Measurements from ENCODE around the gene KCTD2. TPM values are rescaled to one million over a fixed set of nuclear protein-coding genes. Genes with fewer than 3 reads are reported as not detected.

Gene KCTD2
- total and polyA plus RNA-seq, 9 of the 15 experiments (the other 6 are each of a cell fraction or from before 2014, with no cell fraction given) = 1.7 to 32.9 (median 15.8) TPM

GRCh38 chr17:75012346-75013091 lies 34.5 kb upstream of the KCTD2 start, which contains the start of gene MRPL58 (continued):
- TF ChIP-seq USF2 (CRISPR knock-in tag; IDR thresholded peaks at IDR 0.05) (no peak), LEF1 (IDR thresholded peaks at IDR 0.05) (0 out of 2 replicates have a peak, but pooled peaks have one; percentile 15), ILF3 (IDR thresholded peaks at IDR 0.05; ENCODE audit: borderline replicate concordance) (no peak), HOMEZ (CRISPR knock-in tag; IDR thresholded peaks at IDR 0.05) (no peak), ZSCAN29 (IDR thresholded peaks at IDR 0.05) (no peak), RBBP5 (IDR thresholded peaks at IDR 0.05; ENCODE audit: borderline replicate concordance, insufficient read depth, low read length, poor library complexity, severe bottlenecking) (peak; percentile 93), GABPA (tag; conservative IDR thresholded peaks at IDR 0.05; ENCODE audit: low read depth) (peak; percentile 99), ELF2 (CRISPR knock-in tag; IDR thresholded peaks at IDR 0.05) (no peak), ELK1 (CRISPR knock-in tag; IDR thresholded peaks at IDR 0.05) (no peak), FOXK2 (conservative IDR thresholded peaks at IDR 0.05 in 1 of 2, IDR thresholded peaks at IDR 0.05 in 1 of 2; ENCODE audit: low read depth in 2 of 2) (peak in 1 of 2 experiments; percentile 43; a peak in 1 of 4 replicates), ASH1L (IDR thresholded peaks at IDR 0.05; ENCODE audit: borderline replicate concordance, low read depth, partially characterized antibody) (no peak), UBTF (IDR thresholded peaks at IDR 0.05; ENCODE audit: borderline replicate concordance in 1 of 2, low read depth in 2 of 2, low read length in 2 of 2) (peak; percentile 95 to 97; a peak in 3 of 4 replicates), CBX2 (IDR thresholded peaks at IDR 0.05; ENCODE audit: insufficient read depth, low read length, poor library complexity, severe bottlenecking) (no peak), TEAD1 (CRISPR knock-in tag; IDR thresholded peaks at IDR 0.05) (peak; percentile 69 to 82; a peak in 2 of 4 replicates), HIVEP1 (CRISPR knock-in tag; IDR thresholded peaks at IDR 0.05) (peak; percentile 58; the same call in 1 of the 2 replicates), TFAP4 (CRISPR knock-in tag; IDR thresholded peaks at IDR 0.05; ENCODE audit: borderline replicate concordance) (peak; percentile 88), ZNF57 (CRISPR knock-in tag; IDR thresholded peaks at IDR 0.05) (no peak), YY1 (IDR thresholded peaks at IDR 0.05; ENCODE audit: borderline replicate concordance in 1 of 3, control insufficient read depth in 1 of 3, extremely low read depth in 1 of 3, insufficient read depth in 3 of 3, insufficient read length in 1 of 3, insufficient replicate concordance in 2 of 3, low read depth in 1 of 3, low read length in 2 of 3) (peak; percentile 77 to 98 (median 95))
